GM19193 (cell line): ENCODE measurements around the gene ZDHHC9.

Source experiments
- POLR2A ChIP-seq: IDR thresholded peaks from 4 replicates; pipeline ENCODE4 v1.6.1; 2011; ENCODE audit not compliant: insufficient read depth, insufficient read length; ENCODE audit errors: extremely low read depth

ZDHHC9 gene

DNA sequence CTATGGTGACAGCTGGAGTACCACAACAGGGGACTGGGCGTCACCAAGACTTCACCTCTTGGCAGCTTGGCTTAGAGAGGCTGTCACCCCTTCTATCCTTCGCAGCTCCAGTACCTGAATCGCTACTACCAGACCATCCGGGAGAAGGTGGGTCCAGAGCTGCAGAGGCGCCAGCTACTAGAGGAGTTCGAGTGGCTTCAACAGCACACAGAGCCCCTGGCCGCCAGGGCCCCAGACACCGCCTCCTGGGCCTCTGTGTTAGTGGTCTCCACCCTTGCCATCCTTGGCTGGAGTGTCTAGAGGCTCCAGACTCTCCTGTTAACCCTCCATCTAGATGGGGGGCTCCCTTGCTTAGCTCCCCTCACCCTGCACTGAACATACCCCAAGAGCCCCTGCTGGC lies 75.5 kb downstream of the ZDHHC9 start:
- no peak for TF ChIP-seq POLR2A

DNA sequence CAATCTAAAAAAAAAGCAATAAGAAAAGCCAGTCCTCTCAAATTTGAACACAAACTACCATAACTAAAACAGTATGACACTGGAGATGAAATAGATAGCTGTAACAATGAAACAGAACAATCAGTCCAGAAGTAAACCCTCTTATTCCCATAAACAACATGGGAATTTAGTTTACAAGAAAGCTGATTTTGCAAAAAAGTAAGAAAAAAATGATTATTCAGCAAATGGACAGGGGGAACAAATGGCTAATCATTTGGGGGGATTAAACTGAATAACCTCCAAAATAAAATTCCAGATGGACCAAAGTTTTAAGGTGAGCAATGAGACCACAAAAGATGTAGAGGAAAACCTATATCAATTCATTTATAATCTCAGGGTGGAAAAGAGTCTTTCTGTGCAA lies 80.0 kb downstream of the ZDHHC9 start:
- no peak for TF ChIP-seq POLR2A

DNA sequence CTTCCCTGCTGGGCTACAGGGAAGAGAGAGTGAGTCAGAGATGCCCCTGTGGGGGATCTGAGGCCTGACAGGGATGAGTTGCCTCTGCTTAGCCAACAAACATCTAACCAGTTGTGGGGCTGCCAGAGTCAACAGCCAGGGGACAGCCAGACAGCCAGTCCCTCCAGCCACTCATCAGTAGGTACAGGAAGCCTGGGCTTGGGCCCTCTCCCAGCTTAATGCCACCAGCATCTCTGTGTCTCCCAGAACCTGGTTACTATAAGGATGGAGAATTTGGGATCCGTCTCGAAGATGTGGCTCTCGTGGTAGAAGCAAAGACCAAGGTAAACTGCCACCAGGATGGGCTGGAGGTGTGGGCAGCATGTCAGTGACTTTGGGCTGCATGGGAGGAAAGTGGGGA lies 81.2 kb downstream of the ZDHHC9 start:
- no peak for TF ChIP-seq POLR2A

DNA sequence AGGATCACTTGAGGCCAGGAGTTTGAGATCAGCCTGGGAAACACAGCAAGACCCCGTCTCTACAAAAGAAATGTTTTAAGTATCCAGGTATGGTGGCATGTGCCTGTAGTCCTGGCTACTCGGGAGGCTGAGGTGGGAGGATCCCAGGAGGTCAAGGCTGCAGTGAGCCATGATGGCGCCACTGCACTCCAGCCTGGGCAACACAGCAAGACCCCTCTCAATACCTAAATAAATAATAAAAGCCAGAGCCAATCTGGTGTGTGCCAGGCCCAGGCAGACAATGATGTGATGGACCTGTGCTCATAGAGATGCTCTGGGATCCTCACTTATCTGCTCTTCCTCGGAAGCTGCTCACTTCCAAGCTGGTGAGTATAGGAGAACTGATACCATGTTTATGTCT lies 82.1 kb downstream of the ZDHHC9 start:
- TF ChIP-seq POLR2A = no peak

DNA sequence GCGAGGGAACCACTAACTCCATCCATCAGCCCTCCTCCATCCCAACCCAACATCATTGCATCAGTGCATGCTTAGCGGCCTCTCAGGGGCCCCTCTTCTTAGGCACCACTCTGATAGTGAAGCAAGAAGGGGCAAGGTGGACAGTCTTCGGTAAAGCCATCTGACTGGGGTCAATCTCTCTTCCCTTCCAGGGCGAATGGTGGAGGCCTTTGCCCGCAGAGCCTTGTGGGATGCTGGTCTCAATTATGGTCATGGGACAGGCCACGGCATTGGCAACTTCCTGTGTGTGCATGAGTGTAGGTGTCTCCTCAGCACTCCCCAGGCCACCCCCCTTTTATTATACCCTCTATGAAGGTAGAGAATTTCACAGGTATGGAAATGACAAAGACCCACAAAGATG lies 82.7 kb downstream of the ZDHHC9 start:
- no peak for TF ChIP-seq POLR2A

DNA sequence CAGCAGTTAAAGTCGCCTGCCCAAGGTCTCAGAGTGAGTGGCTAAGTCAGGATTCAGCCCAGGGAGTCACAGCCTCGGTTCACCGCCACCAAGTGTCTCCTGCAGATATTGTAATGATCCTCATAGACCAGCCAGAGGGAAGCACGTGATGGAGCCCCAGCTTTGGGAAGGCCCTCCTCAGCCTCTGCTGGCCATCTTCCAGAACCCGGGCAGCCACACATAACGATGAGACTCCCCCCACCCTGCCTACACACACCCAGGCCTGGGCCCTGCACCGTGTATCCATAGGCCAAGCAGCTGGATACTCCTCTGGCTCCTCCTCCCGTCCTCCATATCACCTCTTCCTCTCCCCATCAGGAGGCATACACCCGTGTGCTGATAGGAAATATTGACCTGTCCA lies 83.5 kb downstream of the ZDHHC9 start:
- no peak for TF ChIP-seq POLR2A

DNA sequence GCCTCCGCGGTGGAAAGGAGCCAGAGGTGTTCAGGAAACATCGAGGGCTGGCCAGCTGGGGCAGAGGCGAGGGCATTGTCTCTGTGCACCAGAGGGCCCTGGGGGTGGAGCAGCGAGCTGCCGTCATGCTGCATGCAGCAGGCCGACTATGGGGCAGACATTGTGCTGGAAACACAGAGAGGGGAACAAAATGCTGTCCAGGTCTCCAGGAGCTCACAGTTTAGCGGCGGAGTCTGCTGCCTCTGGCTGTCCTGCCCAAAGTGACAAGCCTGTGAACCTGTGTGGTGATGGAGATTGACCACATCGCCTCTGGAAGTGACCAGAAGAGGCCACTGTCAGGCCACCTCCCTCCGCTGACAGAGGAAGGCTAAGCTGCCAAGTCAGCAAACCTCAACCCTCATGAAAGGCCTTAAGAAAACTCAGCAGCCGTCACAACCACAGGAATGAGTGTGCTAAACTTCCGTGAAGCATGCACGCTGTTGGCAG lies 84.1 kb downstream of the ZDHHC9 start:
- no peak for TF ChIP-seq POLR2A

DNA sequence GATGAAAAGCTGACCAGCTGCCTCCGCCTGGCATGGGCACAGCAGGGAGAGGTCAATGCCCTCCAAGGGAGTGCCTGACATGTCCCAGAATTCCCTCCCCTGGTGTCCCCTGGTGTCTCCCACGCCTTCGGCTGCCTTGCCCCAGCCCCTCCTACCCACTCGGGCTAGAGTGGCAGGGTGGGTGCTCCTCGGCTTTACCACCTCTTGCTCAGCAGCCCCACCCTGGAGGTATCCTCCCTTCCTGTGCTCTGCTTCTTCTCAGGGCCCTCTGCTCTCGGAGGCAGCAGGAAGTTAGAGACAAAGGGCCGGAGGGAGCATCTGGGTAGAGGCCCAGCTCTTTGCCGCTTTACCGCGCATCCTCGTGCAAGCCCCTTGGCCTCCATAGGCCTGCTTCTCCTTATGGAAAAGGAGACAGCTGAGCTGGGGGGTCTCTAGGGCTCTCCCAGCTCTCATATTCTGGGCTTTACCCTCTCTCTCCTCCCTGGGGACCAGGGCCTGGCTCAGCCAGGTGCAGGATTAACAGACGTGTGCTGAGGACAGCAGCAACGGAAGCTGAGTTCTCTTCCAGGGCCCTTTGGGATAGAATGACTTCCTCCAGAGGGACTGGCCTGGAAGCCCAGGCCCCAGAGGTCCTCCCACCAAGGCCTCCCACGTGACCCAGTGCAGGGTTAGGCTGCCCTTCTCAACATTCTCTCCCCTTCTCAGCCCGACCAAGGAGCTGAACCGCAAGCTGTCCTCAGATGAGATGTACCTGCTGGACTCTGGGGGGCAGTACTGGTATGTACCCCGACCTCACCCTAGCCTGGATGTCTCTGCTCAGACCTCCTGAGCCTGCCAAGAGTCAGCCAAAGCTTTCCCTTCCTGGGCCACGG lies 87.7 kb downstream of the ZDHHC9 start:
- no peak for TF ChIP-seq POLR2A

DNA sequence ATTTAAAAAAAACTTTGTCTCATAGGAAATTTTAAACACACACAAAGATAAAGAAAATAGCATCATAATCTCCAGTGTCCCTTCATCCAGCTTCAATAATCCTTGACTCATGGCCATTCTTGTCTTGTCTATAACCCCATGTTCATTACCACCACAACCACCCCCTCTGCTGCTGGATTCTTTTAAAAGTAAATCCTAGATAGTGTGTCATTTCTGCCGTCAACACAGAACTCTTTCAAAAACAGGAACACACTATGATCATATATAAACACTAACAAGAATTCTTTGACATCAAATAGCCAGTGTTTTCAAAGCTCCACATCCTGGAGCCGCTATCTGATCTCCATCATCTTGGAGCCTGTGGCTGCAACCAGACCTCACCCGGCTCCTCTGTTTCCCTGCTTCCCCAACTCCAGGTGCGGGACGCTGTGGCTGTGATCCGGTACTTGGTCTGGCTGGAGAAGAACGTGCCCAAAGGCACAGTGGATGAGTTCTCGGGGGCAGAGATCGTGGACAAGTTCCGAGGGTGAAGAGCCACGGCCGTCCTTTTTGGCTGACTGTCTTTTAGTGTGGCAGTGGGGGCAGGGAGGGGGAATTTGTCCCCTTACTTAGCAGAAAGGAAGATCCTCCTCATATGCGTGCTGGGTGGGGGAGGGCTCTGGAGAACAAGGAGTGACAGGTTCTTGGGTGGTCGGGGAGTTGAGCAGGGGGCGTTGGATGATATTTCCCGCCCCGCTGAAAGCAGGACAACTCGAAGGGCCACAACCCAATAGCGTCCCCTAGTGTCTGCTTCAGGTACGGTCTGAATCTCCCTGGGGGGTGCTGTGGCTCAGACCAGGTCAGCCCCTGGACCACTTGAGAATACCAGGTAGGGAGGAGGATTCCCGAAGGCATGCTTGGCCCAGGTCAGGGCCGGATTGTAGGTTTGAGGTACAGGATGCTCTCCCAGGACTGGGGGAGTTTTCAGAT lies 89.3 kb downstream of the ZDHHC9 start:
- no peak for TF ChIP-seq POLR2A
